ENCODE measurements around the gene LY6G5C.

- TF ChIP-seq, protein P1, sequence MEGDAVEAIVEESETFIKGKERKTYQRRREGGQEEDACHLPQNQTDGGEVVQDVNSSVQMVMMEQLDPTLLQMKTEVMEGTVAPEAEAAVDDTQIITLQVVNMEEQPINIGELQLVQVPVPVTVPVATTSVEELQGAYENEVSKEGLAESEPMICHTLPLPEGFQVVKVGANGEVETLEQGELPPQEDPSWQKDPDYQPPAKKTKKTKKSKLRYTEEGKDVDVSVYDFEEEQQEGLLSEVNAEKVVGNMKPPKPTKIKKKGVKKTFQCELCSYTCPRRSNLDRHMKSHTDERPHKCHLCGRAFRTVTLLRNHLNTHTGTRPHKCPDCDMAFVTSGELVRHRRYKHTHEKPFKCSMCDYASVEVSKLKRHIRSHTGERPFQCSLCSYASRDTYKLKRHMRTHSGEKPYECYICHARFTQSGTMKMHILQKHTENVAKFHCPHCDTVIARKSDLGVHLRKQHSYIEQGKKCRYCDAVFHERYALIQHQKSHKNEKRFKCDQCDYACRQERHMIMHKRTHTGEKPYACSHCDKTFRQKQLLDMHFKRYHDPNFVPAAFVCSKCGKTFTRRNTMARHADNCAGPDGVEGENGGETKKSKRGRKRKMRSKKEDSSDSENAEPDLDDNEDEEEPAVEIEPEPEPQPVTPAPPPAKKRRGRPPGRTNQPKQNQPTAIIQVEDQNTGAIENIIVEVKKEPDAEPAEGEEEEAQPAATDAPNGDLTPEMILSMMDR (IDR thresholded peaks at IDR 0.05; ENCODE audit: insufficient read depth, low read length, poor library complexity, severe bottlenecking): peak; percentile 28
- no peak for TF ChIP-seq EZH2phosphoT487 (conservative IDR thresholded peaks at IDR 0.05; ENCODE audit: low read length)
These were observed at the start of gene LY6G5C for GRCh38 chr6:31680226-31681134.

Data from SU-DHL-6 (cell line).